ENCODE data around the gene COL6A3. TPM values are rescaled to one million over a fixed set of nuclear protein-coding genes. Genes with fewer than 3 reads are reported as not detected.

The COL6A3 gene
- polyA plus RNA-seq, 3 donors = not detected

DNA sequence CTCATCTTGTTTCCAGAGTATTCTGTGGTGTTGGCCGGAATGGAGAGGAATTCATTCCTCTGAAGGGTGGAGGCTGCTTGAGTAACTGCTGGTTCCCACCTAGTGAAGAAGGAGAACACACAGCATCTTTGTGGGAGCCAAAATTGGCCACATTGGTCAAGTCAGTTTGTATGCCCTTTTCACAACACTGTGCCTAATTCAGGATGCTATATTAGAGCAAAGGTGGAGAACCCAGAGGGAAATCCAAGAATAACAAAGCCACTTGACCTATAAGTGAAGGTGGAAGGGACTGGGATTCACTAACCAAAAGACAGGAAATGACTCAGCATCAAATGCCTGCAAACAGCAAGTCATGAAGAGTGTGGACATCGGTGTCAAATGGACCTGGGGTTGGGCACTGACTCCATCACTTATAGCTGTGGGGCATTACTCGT, 45.8 kb upstream of the COL6A3 start:
- H3K9ac ChIP-seq (ENCODE audit: insufficient read depth, low read length, poor library complexity, severe bottlenecking) = no peak overlapping the region
- no peaks in the 10 kb centered on the region for H3K79me2 ChIP-seq (ENCODE audit: insufficient read depth, low read length)
- no peaks in the 10 kb centered on the region for H3K4me1 ChIP-seq (ENCODE audit: control insufficient read depth in 1 of 2, insufficient read depth in 2 of 2, low read length in 2 of 2)
- 33% methylated on average over 1 of the region's 3 CpGs for WGBS (ENCODE audit: insufficient coverage)
- Mint-ChIP-seq H3K4me1 (no peaks in the 10 kb centered on the region), H3K27ac (no peak overlapping the region), H3K9me3 (peaks cover 0 to 3% (median 2%) of the 10 kb centered on the region in 7 donors), H3K4me3 (no peak overlapping the region), H3K27me3 (ENCODE audit: low read depth in 3 of 3) (peaks cover 0 to 7% (median 3%) of the 10 kb centered on the region in 3 donors), H3K36me3 (no peaks in the 10 kb centered on the region)
- no peak overlapping the region for H2AFZ ChIP-seq (ENCODE audit: insufficient read depth, low read depth, low read length, poor library complexity, severe bottlenecking)
- no peaks in the 10 kb centered on the region for H3K36me3 ChIP-seq (replicated peaks in 1 of 2; ENCODE audit: control insufficient read depth in 1 of 2, insufficient read depth in 2 of 2, low read length in 2 of 2)
- peak in 1 of 3 donors; percentile 13 for DNase-seq
- H3K9me3 ChIP-seq (replicated peaks in 1 of 2; ENCODE audit: control insufficient read depth in 1 of 2, insufficient read depth in 1 of 2, low read length in 2 of 2) = no peaks in the 10 kb centered on the region
- H3K27me3 ChIP-seq (ENCODE audit: control insufficient read depth in 2 of 2, insufficient read depth in 2 of 2, low read length in 2 of 2) = no peaks in the 10 kb centered on the region
- H3K4me3 ChIP-seq (replicated peaks in 1 of 3; ENCODE audit: low read depth in 2 of 3, low read length in 3 of 3) = no peak overlapping the region
- intact Hi-C loops (cut with micrococcal nuclease) = no loop called here
- no peaks in the 10 kb centered on the region for H4K20me1 ChIP-seq (ENCODE audit: insufficient read depth, low read length)
- no peak overlapping the region for H3K4me2 ChIP-seq (replicated peaks; ENCODE audit: extremely low read depth, low read length, poor library complexity, severe bottlenecking)
- H3K27ac ChIP-seq (ENCODE audit: low read depth in 1 of 2, low read length in 2 of 2) = no peak overlapping the region
- no peak for TF ChIP-seq CTCF (IDR thresholded peaks at IDR 0.05)

- H2AFZ ChIP-seq (ENCODE audit: insufficient read depth, low read depth, low read length, poor library complexity, severe bottlenecking) = no peak overlapping the region
- 100% methylated on average over 1 of the region's 4 CpGs for whole genome bisulfite sequencing (ENCODE audit: insufficient coverage)
Observed at GRCh38 chr2:237459226-237459625, 45.3 kb upstream of the COL6A3 start.

More at GRCh38 chr2:237459226-237459625, 45.3 kb upstream of the COL6A3 start:
- intact Hi-C loops (cut with micrococcal nuclease) = no loop called here
- H3K79me2 ChIP-seq (ENCODE audit: insufficient read depth, low read length) = no peaks in the 10 kb centered on the region
- no peak overlapping the region for H3K27ac ChIP-seq (ENCODE audit: low read depth in 1 of 2, low read length in 2 of 2)
- H3K4me3 ChIP-seq (replicated peaks in 1 of 3; ENCODE audit: low read depth in 2 of 3, low read length in 3 of 3) = no peak overlapping the region
- H3K9me3 Mint-ChIP-seq = peaks cover 0 to 5% (median 2%) of the 10 kb centered on the region in 7 donors
- no peak overlapping the region for H3K4me2 ChIP-seq (replicated peaks; ENCODE audit: extremely low read depth, low read length, poor library complexity, severe bottlenecking)
- H3K36me3 ChIP-seq (replicated peaks in 1 of 2; ENCODE audit: control insufficient read depth in 1 of 2, insufficient read depth in 2 of 2, low read length in 2 of 2) = no peaks in the 10 kb centered on the region
- H3K4me3 Mint-ChIP-seq = no peak overlapping the region
- H3K36me3 Mint-ChIP-seq = no peaks in the 10 kb centered on the region
- H3K9me3 ChIP-seq (replicated peaks in 1 of 2; ENCODE audit: control insufficient read depth in 1 of 2, insufficient read depth in 1 of 2, low read length in 2 of 2) = no peaks in the 10 kb centered on the region
- H3K27me3 Mint-ChIP-seq (ENCODE audit: low read depth in 3 of 3) = peaks cover 0 to 7% (median 3%) of the 10 kb centered on the region in 3 donors
- no peaks in the 10 kb centered on the region for H4K20me1 ChIP-seq (ENCODE audit: insufficient read depth, low read length)
- no peak for TF ChIP-seq CTCF (IDR thresholded peaks at IDR 0.05)
- H3K27me3 ChIP-seq (ENCODE audit: control insufficient read depth in 2 of 2, insufficient read depth in 2 of 2, low read length in 2 of 2) = no peaks in the 10 kb centered on the region
- no peaks in the 10 kb centered on the region for H3K4me1 Mint-ChIP-seq
- H3K27ac Mint-ChIP-seq = no peak overlapping the region
- H3K9ac ChIP-seq (ENCODE audit: insufficient read depth, low read length, poor library complexity, severe bottlenecking) = no peak overlapping the region
- DNase-seq = no peak
- no peaks in the 10 kb centered on the region for H3K4me1 ChIP-seq (ENCODE audit: control insufficient read depth in 1 of 2, insufficient read depth in 2 of 2, low read length in 2 of 2)

Measured in CD14-positive monocyte (primary cell).